Measurements from ENCODE around the gene RNU7-1. TPM values are rescaled to one million over a fixed set of nuclear protein-coding genes. Genes with fewer than 3 reads are reported as not detected.

RNU7-1 gene
- total RNA-seq, 2 donors from 2014 or later, result not detected

GRCh38 chr12:6965026-6965661 is 21.5 kb downstream of the RNU7-1 start:
- peak; percentile 85 for TF ChIP-seq CTCF (IDR thresholded peaks at IDR 0.05)
- Histone ChIP-seq H3K36me3 (peaks cover 37% of the 10 kb centered on the region), H3K4me1 (ENCODE audit: control insufficient read depth in 1 of 2, low read depth in 2 of 2) (peaks cover 15 to 27% of the 10 kb centered on the region in 2 donors), H3K27me3 (replicated peaks; ENCODE audit: insufficient read depth) (no peaks in the 10 kb centered on the region), H3K9me3 (no peaks in the 10 kb centered on the region), H3K4me3 (no peak overlapping the region), H3K27ac (peak overlapping the region; percentile 55 to 59)
- ATAC-seq (ENCODE audit: insufficient number of reproducible peaks, low FRiP score, low read depth) (peak; percentile 40), DNase-seq (ENCODE audit: low spot score) (no peak)

- Histone ChIP-seq H3K9me3 (no peaks in the 10 kb centered on the region), H3K4me3 (no peak overlapping the region), H3K36me3 (peaks cover 37% of the 10 kb centered on the region), H3K27ac (peak overlapping the region in 1 of 2 donors; percentile 12), H3K4me1 (ENCODE audit: control insufficient read depth in 1 of 2, low read depth in 2 of 2) (peaks cover 15 to 27% of the 10 kb centered on the region in 2 donors), H3K27me3 (replicated peaks; ENCODE audit: insufficient read depth) (no peaks in the 10 kb centered on the region)
- TF ChIP-seq CTCF (IDR thresholded peaks at IDR 0.05), result no peak
- ATAC-seq (ENCODE audit: insufficient number of reproducible peaks, low FRiP score, low read depth), result no peak
- DNase-seq (ENCODE audit: low spot score), result no peak
Measured at GRCh38 chr12:6965714-6966113, 22.1 kb downstream of the RNU7-1 start.

GRCh38 chr12:6966351-6966750 is 22.7 kb downstream of the RNU7-1 start:
- Histone ChIP-seq H3K4me1 (ENCODE audit: control insufficient read depth in 1 of 2, low read depth in 2 of 2) (peaks cover 16 to 23% of the 10 kb centered on the region in 2 donors), H3K4me3 (no peak overlapping the region), H3K9me3 (no peaks in the 10 kb centered on the region), H3K36me3 (peaks cover 37% of the 10 kb centered on the region), H3K27ac (no peak overlapping the region), H3K27me3 (replicated peaks; ENCODE audit: insufficient read depth) (no peaks in the 10 kb centered on the region)
- TF ChIP-seq CTCF (IDR thresholded peaks at IDR 0.05), result no peak
- ATAC-seq (ENCODE audit: insufficient number of reproducible peaks, low FRiP score, low read depth) (no peak), DNase-seq (ENCODE audit: low spot score) (no peak)

- Histone ChIP-seq H3K27ac (no peak overlapping the region), H3K4me1 (ENCODE audit: control insufficient read depth in 1 of 2, low read depth in 2 of 2) (peaks cover 17 to 27% of the 10 kb centered on the region in 2 donors), H3K36me3 (peaks cover 37% of the 10 kb centered on the region), H3K9me3 (no peaks in the 10 kb centered on the region), H3K4me3 (no peak overlapping the region), H3K27me3 (replicated peaks; ENCODE audit: insufficient read depth) (no peaks in the 10 kb centered on the region)
- no peak for ATAC-seq (ENCODE audit: insufficient number of reproducible peaks, low FRiP score, low read depth)
- TF ChIP-seq CTCF (IDR thresholded peaks at IDR 0.05), result no peak
- no peak for DNase-seq (ENCODE audit: low spot score)
Measured at GRCh38 chr12:6967651-6968100, 24.1 kb downstream of the RNU7-1 start.

GRCh38 chr12:6968426-6968825 is 24.8 kb downstream of the RNU7-1 start:
- Histone ChIP-seq H3K36me3 (peaks cover 37% of the 10 kb centered on the region), H3K27me3 (replicated peaks; ENCODE audit: insufficient read depth) (no peaks in the 10 kb centered on the region), H3K4me3 (no peak overlapping the region), H3K27ac (no peak overlapping the region), H3K4me1 (ENCODE audit: control insufficient read depth in 1 of 2, low read depth in 2 of 2) (peaks cover 17 to 27% of the 10 kb centered on the region in 2 donors), H3K9me3 (no peaks in the 10 kb centered on the region)
- no peak for TF ChIP-seq CTCF (IDR thresholded peaks at IDR 0.05)
- no peak for ATAC-seq (ENCODE audit: insufficient number of reproducible peaks, low FRiP score, low read depth)
- no peak for DNase-seq (ENCODE audit: low spot score)
